Measurements from ENCODE around the gene TRIM54.
"Not testable (repeated sequence)": the region's sequence is repeated elsewhere in the genome, so short reads cannot be mapped to it uniquely, and the experiment has no call there.

TRIM54 gene

DNA sequence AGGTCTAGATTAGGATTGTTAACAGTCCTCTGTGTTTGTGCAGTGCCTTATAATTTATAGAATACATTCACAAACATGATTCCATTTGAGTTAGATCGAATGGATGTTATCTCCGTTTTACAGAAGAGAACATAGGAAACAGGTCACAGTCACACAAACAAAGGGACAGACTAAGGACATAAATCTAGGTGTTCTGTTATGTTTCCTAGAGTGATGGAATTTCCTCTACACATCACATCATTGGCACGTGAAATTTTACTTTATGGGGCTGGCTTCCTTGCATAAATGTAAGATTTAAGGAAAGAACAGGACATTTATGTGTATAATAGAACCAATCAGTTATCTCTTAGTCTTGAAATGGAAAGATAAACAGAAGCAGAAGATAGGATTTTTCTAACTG is 6.4 kb downstream of the TRIM54 start:
- no peak for DNase-seq

DNA sequence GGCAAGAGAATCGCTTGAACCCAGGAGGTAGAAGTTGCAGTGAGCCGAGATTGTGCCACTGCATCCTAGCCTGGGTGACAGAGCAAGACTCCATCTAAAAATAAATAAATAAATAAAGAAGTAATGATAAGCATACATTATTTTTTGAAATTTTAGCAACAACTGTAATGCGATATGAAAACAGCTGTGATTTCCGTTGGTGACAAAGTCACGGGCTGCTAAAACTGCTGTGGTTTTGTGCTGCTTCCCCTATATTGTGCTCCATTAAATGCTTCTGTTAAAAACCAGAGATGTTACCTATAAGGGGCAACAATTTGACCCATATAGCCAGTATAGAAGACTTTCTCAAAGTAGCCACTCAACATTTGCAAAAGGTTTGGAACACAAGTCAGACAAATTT is 8.3 kb downstream of the TRIM54 start:
- DNase-seq, result no peak

DNA sequence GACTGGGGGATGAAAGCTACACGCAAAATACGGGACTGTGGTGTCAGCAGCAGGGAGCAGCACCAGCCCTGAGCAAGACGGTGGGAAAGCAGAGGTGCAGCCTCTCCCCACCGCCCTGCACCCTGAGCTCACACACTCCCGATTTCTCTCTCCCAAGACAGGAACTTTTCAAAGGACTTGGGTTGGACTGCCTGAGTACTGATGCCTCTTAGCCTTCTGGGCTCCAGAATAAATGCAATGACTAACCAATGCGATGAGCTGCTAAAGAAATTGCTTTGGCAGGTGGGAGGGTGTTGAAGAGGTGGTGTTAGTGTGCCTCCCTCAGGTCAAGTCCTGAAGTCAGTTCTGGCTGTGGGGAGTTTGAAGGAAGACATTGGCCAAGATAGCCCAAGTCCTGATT is 9.6 kb downstream of the TRIM54 start:
- no peak for DNase-seq

DNA sequence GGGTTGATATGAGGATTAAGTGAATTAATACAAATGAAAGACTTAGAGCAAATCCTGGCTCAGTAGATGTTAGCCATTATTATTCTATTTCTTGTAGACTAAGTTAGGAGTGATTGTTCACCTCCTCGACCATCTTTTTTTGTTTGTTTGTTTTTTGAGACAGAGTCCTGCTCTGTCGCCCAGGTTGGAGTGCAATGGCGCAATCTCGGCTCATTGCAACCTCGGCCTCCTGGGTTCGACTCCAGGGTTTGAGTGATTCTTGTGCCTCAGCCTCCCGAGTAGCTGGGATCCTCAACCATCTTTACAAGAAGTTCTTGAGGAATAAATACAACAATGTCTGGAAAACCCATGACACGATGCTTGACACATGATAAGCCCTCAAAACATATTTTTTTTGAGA is 12.7 kb downstream of the TRIM54 start:
- no peak for DNase-seq

DNA sequence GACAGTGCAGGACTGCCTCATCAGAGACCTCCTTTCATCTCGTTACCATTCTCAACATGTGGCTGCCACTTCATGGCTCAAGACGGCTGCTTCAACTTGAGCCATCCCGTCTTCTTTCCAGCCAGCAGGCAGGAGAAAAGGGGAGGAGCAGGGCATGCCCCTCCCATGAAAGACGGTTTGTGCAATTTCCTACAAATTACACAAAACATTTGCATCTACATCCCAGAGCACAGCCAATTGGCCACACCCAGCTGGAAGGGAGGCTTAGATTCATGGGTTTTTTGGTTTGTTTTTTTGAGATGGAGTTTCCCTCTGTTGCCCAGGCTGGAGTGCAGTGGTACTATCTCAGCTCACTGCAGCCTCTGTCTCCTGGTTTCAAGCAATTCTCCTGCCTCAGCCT is 14.3 kb downstream of the TRIM54 start:
- no peak for DNase-seq

DNA sequence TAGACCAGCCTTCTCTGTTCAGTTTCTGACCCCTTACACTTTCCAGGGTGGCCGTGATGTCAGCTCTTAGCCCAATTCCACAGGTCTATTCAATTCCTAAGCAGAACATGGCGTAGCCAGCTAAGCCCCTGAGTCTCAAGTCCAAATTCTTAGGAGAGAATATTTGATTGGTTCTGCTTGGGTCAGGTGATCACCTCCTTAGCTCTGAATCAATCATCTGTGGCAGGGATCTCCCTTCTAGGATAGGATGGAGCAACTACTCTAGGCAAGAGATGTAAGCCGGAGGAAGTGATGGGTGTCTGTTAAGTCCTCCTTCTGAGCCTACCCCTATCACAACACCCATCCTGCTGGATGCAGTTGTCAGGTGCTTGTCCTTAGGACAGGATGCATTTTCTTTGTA is 15.0 kb downstream of the TRIM54 start:
- no peak for DNase-seq

DNA sequence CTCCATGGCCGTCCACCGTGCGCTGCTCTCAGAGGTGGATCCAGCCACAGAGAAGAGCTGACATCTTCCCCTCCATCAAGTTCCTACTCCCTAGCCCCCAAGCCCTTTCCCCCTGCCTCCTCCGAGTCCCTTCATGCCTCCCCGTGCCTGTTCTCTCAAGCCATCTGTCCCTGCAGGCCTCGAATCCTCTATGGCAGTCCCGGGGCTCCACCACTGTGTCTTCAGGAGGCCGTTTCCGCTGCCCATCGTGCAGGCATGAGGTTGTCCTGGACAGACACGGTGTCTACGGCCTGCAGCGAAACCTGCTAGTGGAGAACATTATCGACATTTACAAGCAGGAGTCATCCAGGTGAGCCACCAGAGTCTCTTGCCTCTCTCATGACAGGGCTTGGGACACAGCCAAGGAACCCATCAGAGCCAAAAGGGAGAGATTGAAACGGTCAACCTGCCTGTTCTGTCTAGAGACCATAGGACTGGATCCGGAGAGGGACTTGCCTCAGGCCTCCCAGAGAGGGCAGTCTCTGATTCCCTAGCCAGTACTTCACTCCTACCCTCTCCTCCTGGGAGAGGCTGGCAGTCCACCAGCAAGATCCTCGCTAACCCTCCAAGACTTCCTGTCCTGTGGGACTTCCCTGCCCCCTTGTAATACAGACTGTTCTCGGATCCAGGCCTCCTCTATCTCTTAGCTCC is 16.3 kb downstream of the TRIM54 start:
- no peak for DNase-seq

DNA sequence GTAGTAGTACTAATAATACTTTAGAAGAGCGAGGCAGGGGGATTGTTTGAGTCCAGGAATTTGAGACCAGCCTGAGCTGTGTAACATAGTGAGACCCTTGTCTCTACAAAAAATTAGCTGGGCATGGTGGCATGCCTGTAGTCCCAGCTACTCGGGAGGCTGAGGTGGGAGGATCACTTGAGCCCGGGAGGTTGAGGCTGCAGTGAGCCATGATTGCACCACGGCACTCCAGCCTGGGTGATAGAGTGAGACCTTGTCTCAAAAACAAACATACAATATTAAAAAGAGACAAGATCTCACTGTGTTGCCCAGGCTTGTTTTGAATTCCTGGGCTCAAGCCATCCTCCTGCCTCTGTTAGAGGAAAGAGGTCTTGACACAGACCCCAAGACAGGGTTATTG is 18.4 kb downstream of the TRIM54 start:
- DNase-seq, result not testable (repeated sequence)

DNA sequence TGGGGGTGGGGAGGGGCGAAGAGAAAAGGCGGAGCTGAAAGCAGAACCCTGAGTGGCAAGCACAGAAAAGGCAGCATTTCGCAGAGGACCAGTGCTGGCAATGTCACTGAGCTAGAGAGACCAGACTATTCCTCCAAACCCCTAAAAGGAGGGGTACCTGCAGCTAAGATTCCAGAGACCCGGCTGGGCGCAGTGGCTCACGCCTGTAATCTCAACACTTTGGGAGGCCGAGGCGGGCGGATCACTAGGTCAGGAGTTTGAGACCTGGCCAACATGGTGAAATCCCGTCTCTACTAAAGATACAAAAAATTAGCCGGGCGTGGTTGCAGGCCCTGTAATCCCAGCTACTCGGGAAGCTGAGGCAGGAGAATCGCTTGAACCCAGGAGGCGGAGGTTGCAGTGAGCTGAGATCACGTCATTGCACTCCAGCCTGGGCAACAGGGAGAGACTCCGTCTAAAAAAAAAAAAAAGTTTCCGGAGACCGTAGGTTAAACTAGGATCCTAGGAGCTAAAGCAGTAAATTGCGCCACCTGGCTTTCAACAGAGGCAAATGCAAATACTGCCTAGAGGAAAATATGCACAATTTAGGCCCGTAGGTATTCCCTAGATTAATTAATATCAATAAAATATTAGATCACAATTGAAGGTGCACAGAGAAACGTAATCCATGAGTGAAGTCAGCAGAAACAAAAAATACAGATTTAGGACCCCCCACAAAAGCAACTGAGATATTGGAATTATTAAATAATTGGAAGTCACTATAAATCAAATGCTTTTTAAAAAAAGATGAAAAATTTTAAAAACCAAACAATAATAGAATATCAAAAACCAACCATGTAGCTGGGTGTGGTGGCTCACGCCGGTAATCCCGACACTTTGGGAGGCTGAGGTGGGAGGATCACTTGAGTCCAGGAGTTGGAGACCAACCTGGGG is 21.1 kb downstream of the TRIM54 start:
- DNase-seq, result no peak

DNA sequence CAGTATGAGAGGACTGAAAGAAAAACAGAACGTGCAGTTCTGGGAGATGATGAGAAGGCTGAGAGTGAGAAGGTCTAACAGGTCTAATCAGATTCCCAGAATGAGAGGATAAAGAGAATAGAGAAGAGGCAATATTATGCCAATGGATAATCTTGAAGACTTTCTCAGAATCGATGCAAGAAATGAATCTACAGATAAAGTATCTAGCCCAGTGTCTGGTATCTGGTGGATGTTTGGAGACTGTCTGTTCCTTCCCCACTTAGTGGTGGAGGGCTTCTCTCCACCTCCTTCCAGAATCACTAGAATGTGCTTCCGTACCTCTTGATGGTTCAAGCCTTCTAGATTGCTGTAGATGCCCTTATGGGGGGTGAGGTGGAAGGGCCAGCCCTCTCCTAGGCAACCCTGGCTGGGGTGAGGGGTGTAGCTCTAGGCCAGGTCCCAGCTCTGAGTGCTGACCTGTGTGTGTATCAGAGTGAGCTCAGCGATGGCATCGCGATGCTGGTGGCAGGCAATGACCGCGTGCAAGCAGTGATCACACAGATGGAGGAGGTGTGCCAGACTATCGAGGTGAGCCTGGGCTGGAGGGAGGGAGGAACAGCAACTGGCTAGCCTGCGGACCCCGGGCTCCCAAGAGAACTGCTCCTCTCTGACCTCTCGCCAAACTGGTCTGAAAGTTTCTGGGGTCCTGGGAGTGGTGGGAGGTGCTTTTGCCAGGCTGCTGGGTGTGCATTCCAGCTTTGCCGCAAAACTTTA is 22.4 kb downstream of the TRIM54 start:
- no peak for DNase-seq

DNA sequence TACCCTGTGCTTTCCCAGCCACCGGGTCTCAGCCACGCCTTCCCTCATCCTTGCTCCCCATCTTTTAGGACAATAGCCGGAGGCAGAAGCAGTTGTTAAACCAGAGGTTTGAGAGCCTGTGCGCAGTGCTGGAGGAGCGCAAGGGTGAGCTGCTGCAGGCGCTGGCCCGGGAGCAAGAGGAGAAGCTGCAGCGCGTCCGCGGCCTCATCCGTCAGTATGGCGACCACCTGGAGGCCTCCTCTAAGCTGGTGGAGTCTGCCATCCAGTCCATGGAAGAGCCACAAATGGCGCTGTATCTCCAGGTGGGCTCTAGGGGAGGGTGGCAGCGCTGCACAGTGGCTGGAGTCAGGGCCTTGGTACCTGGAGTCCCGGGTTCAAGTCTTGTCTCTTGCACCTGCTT is 23.3 kb downstream of the TRIM54 start:
- no peak for DNase-seq

DNA sequence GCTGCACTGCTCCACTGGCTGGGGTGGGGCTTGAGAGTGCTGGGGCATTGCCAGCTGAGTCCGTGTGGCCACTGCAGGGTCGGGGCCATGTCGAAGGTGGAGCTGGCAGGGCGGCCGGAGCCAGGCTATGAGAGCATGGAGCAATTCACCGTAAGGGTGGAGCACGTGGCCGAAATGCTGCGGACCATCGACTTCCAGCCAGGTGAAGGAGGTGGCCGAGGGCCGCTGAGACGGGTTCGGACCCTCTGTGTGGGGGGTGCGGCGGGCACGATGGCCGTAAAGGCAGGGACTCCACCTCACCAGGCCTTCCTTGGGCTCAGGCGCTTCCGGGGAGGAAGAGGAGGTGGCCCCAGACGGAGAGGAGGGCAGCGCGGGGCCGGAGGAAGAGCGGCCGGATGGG is 23.9 kb downstream of the TRIM54 start:
- DNase-seq, result no peak

DNA sequence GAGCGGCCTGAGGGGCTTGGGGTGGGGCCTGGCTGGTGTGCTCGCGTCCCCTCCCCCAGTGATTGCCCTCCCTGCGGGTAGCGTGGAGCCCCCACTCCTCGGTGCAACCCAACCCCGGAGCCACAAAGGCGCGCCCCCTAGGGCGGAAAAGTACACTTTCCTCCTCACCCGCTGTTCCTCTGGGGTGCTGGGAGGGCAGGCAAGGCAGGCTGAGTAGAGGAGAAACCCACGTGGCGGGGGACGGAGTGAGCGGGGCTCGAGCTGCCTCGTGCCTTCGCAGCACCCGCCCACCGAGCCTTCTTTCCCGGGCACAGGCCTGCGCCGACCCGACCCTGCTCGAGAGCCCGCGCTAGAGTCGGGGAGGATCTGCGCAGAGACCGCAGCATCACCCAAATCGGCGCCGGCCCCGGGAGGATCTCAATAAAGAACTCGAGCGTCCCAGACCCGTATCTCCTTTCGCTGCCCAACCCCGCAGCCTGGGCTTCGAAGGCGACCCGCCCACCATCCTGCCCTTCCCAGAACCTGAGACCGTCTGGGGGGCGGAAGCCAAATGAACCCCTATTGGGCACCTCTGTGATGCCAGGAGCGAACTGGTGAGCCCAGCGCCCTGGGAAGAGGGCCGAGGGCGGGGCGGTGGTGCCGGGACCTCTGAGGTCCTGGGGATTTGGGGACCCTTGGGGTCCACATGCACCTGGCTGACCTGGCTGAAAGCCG is 24.5 kb downstream of the TRIM54 start:
- DNase-seq, result no peak

DNA sequence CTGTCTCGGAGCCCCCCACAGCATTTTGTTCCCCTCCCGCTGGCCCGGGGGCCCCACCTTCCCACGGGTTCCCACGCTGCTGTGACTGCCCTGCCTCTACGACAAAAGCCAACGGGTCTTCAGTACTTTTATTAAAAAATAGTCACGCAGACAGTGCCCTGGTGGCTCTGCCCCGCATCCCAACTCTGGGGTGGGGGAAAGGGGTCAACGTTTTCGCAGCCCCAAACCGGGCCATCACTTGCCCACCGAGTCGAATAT is 25.0 kb downstream of the TRIM54 start:
- DNase-seq, result no peak

DNA sequence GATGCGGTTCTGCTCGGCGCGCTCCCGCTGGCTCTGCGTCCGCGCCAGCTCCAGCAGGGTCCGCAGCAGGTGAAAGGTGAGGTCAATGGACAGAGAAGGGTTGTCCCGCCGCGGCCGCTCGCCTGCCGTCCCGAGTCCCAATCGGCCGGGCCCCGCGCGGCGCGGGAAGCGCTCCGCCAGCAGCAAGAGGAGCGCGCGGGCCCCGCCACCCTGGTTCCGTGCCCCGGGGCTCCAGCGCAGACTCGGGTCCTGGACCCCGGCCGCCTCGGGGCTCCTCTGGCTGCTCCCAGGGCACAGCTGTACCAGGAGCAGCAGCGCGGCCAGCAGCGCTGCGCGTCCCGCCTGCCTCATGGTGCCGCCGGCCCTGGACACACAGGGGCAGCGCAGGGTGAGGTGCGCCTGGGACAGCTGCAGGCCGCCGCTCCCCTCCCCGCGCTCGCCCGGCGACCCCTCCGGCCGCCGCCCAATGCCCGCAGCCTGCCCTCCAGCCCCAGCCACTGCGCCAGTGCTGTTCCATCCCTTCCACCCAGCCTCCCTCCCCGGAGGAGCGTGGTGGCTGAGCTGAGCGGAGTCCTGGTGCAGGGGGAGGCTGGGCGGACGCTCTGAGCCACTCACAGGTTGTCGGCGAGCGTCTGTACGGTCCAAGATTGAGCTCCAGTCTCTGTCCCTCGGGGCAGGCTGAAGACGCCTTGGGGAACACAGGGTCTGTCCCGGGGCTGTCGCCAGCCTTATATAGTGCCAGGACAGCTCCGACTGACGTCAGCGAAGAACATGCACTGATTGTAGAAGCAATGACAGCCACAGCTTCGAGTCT is 25.5 kb downstream of the TRIM54 start:
- DNase-seq, result no peak

DNA sequence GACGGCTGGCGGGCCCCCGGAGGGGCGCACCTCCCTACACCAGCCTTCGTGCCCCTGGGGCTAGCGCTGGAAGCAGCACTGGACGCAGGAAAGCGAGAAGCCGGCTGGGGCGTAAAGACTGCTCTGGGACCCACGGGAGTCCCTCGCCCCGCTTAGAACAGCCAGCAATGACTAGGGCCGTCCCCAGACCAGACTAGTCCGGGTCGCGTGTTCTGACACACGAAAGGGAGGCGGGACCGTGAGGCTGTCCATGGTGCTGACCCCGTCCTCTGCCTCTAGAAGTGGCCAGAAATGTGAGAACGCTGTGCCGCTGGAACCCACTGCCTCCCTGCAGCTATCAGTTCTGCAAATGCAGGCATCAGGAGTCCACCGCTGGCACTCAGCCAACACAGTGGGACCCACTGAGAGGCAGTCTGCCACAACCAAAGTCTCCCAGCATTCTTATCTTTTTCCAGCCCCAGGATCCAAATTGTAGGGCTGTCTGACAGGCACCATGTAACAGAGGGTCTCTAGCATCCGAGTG is 26.2 kb downstream of the TRIM54 start, which contains the start of gene UCN:
UCN (minus strand) TSS at position 87 of the 523 bp plus-strand sequence. CDS start 550 bp downstream, outside the sequence.
- no peak for DNase-seq

DNA sequence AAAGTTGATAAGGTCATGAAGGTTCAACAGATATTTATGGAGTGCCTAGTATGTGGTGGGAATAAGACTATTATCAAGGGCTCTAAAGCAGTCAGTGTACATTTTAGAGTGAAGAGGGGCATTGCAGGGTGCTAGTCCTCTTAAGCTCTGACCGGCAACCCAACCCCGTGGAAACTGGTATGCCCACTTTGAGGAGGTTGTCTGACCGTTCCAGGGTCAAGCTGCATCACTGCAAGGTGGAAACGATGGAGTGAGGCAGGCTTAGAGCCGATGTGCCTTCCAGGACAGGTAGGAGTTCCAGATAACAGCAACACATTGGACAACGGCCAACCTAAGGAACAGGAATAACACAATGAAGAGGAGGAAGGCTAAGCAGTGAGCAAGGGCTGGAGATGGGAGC is 27.4 kb downstream of the TRIM54 start:
- no peak for DNase-seq

DNA sequence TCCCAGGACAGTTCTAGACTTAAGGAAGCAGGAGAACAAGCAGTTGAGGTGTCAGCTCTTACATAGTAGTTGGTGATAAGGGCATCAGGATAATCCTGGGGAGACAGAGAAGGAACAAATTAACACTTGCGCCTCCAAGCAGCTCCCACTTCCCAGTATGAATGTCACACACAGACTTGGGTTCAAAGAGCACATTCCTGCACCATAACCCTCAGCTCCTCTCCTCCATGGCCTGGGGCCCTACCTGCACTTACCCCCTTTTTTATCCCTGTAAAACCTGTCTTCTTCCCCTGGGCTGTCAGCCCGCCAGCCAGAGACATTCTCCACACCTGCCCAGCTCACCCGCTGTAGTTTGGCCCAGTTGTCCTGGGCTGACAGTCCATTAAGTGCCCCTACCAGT is 29.9 kb downstream of the TRIM54 start:
- no peak for DNase-seq

DNA sequence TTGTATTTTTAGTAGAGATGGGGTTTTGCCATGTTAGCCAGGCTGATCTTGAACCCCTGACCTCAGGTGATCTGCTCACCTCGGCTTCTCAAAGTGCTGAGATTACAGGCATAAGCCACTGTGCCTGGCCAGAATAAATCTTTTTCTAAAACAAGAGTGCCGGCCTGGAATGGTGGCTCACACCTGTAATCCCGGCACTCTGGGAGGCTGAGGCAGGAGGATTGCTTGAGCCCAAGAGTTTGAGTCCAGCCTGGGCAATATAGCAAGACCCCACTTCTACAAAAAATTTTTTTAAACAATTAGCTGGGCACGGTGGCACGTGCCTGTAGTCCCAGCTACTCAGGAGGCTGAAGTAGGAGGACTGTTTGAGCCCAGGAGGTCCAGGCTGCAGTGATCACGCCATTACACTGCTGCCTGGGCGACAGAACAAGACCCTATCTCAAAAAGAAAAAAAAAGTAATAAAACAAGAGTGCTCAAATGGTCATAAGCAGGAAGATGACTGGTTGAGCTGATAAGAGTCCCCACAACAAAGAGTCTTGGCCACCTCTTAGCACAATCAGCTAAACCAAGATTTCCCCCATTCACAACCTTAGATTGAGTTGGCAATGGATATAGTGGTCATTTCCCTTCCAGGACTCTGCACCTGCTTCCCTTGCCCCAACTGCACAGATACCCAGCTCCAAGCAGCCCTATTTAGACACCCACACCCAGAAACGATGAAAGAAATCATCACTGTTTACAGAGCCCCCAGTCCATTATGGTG is 31.8 kb downstream of the TRIM54 start:
- DNase-seq, result no peak

DNA sequence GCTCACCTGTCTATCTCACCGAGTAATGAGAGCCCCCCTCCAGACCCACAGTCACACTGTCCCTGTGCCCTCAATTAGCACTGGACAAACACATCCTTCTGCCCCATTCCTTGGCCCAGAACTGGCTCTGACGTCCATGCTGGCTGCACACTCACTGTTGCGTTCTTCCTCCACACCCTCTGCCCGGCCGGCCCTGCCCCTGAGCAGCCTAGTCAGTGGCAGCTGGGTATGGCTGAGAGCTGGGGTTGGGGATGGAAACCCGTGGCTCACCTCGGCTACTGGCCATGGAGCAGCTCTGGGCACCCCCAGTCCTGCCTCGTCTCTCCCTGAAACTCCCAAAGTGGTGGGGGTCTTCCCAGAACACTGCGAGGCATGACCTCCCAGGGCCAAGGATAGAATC is 32.5 kb downstream of the TRIM54 start:
- DNase-seq, result no peak

DNA sequence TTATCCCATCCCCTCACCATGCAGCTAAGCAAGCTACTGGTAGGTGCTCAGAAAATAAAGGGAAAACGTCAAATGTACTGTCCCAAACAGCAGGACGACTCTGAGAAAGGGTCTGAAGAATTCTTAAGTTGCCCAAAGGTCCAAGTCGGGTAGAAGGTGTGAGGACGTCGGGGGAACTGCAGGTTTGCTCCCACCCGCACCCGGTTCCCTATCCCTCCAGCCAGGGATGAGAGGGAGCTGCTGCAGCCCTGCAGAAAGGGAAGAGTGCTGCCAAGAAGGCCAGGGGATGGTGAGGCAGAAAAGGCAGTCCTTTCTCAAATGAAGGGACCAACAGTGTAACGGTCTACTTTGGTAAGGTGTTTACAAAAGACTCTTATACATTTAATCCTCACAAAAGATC is 32.9 kb downstream of the TRIM54 start:
- DNase-seq, result no peak
